ENCODE data around the gene PLTP. TPM values are rescaled to one million over a fixed set of nuclear protein-coding genes. Genes with fewer than 3 reads are reported as not detected.

The PLTP gene
- total RNA-seq, 1 experiment from 2014 or later = 4.7 TPM

- ChIA-PET CTCF (no interaction called here), RAD21 (ENCODE audit: low non-redundant PET in 1 of 2, low total read pairs in 2 of 2, uncharacterized antibody in 2 of 2, unreplicated experiment in 2 of 2) (no interaction called here), POLR2A (no interaction called here)
- Histone ChIP-seq H2AFZ (ENCODE audit: low read depth, low read length, poor library complexity, severe bottlenecking) (no peak overlapping the region), H4K20me1 (ENCODE audit: insufficient read depth) (no peaks in the 10 kb centered on the region), H3K9me2 (ENCODE audit: insufficient read depth) (no peaks in the 10 kb centered on the region), H3K4me1 (ENCODE audit: control insufficient read depth in 1 of 2, insufficient read depth in 2 of 2, low read length in 2 of 2) (no peaks in the 10 kb centered on the region), H3K4me3 (replicated peaks in 1 of 2; ENCODE audit: low read depth in 1 of 2, low read length in 2 of 2) (no peak overlapping the region), H3K4me2 (ENCODE audit: low read length) (no peak overlapping the region), H3K9me3 (ENCODE audit: control insufficient read depth in 1 of 2, insufficient read depth in 1 of 2, low read depth in 1 of 2, low read length in 2 of 2) (no peaks in the 10 kb centered on the region), H3K9ac (ENCODE audit: low read length) (no peak overlapping the region), H3K27ac (ENCODE audit: low read depth, low read length) (no peak overlapping the region), H3K36me3 (ENCODE audit: control insufficient read depth in 1 of 2, insufficient read depth in 2 of 2, low read length in 2 of 2) (peaks cover 44 to 54% of the 10 kb centered on the region in 2 experiments; a peak in 3 of 4 replicates), H3K79me2 (ENCODE audit: insufficient read depth, low read length) (no peaks in the 10 kb centered on the region), H3K27me3 (ENCODE audit: insufficient read depth, low read length) (no peaks in the 10 kb centered on the region)
- intact Hi-C loops (cut with micrococcal nuclease) = loop anchor here (10.0 kb wide), 1 partner anchor 415 kb away; the partner anchor contains the start of gene EPPIN
- DNase-seq (ENCODE audit: low read depth, low spot score) (no peak), ATAC-seq (no peak)
- no TSS peak for BruUV-seq (replicated peaks)
- TF ChIP-seq SIN3A (IDR thresholded peaks at IDR 0.05; ENCODE audit: low read depth) = no peak
- TF ChIP-seq RAD21 (IDR thresholded peaks at IDR 0.05; ENCODE audit: low read depth) = no peak
- TF ChIP-seq CBX3 (IDR thresholded peaks at IDR 0.05; ENCODE audit: low read depth) = no peak
- no peak for TF ChIP-seq CTCF (IDR thresholded peaks at IDR 0.05 in 2 of 3, conservative IDR thresholded peaks at IDR 0.05 in 1 of 3; ENCODE audit: borderline replicate concordance in 1 of 3, insufficient read depth in 1 of 3, low read depth in 2 of 3, low read length in 2 of 3)
- TF ChIP-seq ATF3 (IDR thresholded peaks at IDR 0.05) = no peak
- TF ChIP-seq ZNF274 (IDR thresholded peaks at IDR 0.05; ENCODE audit: low read depth, low read length) = no peak
- no peak for TF ChIP-seq JUND (IDR thresholded peaks at IDR 0.05)
- TF ChIP-seq ZBTB33 (IDR thresholded peaks at IDR 0.05; ENCODE audit: extremely low read depth, insufficient replicate concordance, low read length) = no peak
- TF ChIP-seq ZFX (IDR thresholded peaks at IDR 0.05) = no peak
- no peak for TF ChIP-seq YY1 (IDR thresholded peaks at IDR 0.05; ENCODE audit: extremely low read depth, insufficient replicate concordance, low read depth, low read length)
- TF ChIP-seq TCF7L2 (IDR thresholded peaks at IDR 0.05; ENCODE audit: borderline replicate concordance, extremely low read depth, insufficient read depth, insufficient read length) = no peak
- no peak for TF ChIP-seq ELF1 (IDR thresholded peaks at IDR 0.05; ENCODE audit: borderline replicate concordance, low read depth)
- TF ChIP-seq REST (IDR thresholded peaks at IDR 0.05; ENCODE audit: low read depth) = no peak
- no peak for TF ChIP-seq FOSL1 (IDR thresholded peaks at IDR 0.05; ENCODE audit: low read depth)
- no peak for TF ChIP-seq EZH2phosphoT487 (IDR thresholded peaks at IDR 0.05; ENCODE audit: borderline replicate concordance)
- no peak for TF ChIP-seq CEBPB (IDR thresholded peaks at IDR 0.05; ENCODE audit: low read depth)
- no peak for TF ChIP-seq POLR2A (IDR thresholded peaks at IDR 0.05; ENCODE audit: borderline replicate concordance, extremely low read depth, insufficient read depth, insufficient read length)
- no peak for TF ChIP-seq EZH2 (IDR thresholded peaks at IDR 0.05)
These were observed 48.1 kb upstream of the PLTP start for GRCh38 chr20:45959956-45960630.

Measured in HCT116 (cell line).